GM18868 (cell line): ENCODE results near the gene IFNA5.
A peak's percentile ranks its signal among the peaks of the same experiment; 100 is the strongest.

Source experiments
- ATAC-seq: cut with Tn5 transposase; IDR thresholded peaks from one replicate; pipeline ENCODE4 v1.9.1; 2021; ENCODE audit warnings: mild to moderate bottlenecking, moderate library complexity; ENCODE audit not compliant: unreplicated experiment

Gene IFNA5

DNA sequence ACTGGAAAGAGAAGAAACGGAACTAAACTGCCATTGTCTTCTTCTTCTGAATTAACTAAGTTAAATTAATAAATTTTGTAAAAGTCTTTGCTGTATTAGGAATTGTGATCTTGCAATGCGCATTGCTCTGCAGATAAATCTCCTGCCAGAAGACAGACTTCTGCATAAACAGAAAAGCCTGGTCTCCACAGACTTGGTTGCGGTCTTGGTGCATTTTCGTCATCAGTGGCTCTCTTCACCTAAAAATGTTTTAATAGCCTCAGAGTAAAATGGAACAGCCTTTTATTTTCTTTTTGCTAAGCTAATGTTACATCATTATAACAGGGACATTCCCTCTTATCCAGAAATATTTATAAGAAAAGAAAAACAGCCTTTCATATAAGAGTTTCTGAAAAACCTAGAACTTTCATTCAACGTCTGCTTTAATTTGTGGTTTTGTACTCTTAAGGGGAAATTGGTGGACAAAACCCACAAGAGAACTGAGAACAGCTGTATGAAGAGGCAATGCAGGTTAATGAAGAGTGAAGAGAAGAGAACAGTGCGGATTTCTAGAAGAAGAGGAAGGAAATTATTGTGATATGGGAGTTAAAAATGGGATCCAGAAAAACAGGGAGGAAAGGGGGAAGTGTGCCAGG, 10.1 kb downstream of the IFNA5 start:
- peak; percentile 87 for ATAC-seq

DNA sequence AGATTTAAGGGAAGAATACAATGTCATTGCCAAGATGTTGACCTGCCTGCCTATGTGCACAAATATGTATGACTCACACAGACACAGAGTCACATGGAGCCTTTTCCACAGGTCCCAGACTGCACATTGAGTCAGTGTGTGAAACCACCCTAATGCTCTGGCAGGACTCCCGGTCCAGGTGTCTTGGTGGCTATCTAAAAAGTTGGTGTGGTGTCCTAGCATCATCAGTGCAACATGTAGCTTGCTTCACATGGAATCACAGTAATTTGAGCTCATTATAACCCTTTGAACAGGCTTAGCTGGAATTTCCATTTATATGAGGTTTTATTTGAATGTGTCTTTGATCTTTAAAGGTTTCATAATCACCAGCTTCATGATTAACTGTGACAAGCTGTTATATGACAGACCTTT, 10.7 kb downstream of the IFNA5 start:
- ATAC-seq, result peak; percentile 65

DNA sequence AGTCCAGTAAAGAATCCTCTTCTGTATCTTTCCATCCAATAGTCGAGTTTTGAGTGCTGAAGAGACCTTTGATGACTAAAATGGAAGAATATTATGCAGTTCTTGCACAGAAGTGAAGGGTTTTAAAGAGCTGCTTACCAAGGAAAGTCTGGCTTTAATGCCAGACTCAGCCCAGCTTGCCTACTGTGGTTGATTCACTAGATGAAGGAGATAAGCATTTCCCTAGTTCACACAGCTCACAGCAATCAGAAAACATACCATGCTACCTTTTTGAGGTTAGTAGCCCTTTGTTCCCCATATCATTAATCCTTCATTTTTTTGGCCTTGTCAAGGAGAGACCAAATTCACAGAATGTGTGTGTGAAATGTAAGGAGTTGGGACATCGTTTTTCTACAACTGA, 15.3 kb downstream of the IFNA5 start:
- ATAC-seq, result no peak

DNA sequence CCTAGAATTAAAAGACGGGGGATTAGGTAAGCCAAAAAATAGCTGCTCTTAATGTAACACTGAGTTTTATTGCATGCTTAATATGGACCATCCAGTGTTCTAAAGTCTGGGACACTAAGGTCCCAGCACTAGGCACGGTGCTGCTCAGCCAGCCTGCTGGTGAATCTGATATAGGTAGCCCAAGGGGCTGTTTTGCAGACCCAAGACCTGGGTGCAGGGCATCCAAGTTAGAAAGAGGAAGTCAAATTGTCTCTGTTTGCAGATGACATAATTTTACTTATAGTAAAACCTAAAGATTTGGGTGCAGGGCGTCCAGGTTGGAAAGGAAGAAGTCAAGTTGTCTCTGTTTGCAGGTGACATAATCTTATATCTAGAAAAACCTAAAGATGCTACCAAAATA, 17.8 kb downstream of the IFNA5 start:
- ATAC-seq, result peak; percentile 40

DNA sequence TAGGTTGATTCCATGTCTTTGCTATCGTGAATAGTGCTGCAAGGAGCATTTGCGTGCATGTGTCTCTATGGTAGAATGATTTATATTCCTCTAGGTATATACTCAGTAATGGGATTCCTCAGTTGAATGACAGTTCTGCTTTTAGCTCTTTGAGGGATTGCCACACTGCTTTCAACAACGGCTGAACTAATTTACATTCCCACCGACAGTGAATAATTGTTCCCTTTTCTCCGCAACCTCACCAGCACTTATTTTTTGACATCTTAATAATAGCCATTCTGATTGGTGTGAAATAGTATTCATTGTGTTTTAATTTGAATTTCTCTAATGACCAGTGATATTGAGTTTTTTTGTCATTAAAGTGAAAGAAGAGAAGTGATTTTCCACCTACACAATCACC, 18.5 kb downstream of the IFNA5 start:
- ATAC-seq, result no peak

DNA sequence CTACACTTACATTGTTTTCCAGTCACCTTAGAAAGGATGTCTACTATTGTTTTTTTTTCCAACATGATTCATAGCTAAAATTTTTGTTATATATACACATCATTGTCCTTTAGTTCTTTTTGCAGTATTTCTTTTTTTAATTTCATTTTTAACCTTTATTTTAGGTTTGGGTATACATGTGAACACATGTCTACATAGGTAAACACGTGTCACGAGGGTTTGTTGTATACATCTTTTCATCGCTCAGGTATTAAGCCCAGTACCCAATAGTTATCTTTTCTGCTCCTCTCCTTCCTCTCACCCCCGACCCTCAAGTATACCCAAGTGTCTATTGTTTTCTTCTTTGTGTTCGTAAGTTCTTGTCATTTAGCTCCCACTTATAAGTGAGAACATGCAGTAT, 19.0 kb downstream of the IFNA5 start:
- no peak for ATAC-seq

DNA sequence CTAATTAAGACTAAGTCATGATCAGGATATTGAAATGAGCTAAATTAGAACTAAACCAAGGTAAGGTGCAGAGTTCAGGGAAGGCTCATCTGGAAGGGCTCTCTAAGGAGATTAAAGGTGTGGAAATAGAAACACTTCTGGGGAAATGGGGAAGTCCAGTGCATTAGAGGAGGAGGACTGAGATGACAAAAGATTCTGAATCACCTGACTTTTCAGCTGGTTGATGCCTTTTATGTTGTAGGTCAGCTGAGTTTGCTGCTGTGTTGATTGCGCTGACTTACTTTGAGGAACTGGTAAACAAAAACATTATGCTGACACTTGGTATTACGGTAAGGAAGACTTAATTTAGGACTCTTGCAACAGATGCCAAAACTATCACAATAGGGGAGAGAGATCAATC, 23.8 kb downstream of the IFNA5 start:
- no peak for ATAC-seq

DNA sequence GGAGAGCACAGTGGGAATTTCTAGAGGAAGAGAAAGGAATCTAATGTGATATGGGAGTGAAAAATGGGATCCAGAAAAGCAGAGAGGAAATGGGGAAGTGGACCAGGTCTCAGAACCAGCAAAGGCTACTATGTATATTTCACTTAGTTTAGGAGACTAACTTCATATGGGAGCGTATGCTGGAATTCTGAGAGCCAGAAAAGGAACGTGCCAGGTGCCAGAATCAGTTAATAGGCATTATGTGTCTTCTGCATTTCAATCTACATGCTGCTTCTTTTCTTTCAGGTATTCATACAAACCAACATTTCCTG, 36.8 kb downstream of the IFNA5 start:
- no peak for ATAC-seq

DNA sequence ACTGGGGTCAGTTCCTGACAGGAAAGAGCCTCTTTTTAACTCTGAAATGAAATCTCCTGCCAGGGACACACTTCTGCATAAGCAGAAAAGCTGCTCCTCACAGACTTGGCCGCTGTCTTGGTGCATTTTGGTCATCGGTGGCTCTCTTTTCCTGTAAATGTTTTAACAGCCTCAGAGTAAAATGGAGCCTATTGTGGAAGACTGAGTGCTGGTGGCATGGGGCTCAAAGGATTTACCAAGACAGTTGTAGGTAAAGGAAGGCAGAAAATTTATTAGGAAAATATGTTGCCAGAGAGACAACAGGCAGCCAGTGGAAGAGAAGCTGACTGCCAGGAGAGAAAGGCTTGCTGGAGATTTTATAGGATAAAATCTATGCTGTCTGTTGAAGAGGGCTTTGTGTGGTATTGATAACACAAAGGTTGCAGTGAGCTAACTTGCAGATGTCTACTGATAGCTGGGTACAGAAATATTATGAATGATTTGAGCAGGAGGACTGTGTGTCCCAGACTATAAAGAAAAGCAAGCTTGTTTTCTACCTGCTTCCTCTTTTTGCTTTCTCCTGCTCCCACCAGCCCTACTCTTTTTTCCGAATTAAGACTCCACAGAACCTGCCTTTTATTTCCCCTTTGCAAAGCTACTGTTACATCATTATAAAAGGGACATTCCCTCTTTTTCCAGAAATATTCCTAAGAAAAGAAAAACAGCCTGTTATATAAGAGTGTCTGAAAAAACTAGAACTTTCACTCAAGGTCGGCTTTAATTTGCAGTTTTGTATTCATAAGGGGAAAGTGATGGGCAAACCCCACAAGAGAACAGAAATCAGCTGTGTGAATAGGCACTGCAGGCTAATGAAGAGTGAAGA, 37.4 kb downstream of the IFNA5 start:
- peak; percentile 82 for ATAC-seq

DNA sequence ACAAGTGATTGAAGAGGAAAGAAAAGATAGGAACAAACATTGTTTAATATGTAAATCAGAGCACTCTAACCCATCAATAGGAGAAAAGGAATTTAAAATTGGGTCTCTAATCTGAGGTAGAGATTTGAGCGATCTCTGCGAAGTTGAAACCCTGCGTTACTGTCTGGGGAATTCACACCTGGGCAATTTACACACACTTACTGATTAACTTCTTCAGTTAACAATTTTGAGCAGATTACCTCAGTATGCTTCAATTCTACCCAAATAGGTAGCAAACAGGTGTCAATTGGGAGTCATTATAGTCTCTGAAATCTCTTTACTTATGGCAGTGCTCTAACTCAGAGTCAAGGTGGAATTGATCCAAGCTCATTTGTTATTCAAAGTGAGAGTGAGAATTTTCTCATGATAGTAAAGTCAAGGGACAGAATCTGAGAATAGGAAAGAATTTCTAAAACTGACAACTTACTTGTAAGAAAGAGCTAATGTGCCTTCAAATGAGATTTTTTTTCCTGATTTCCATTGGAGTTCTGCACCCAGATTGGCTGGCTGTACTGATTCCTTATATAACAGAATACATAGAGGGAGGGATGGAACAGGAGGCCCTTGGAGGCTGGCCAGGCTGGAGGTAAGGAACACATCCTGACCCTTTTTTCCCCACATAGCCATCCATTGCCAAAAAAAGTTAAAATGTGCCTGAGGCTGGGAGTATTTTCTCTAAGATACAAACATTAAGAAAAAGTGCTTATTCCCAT, 38.2 kb downstream of the IFNA5 start:
- ATAC-seq, result no peak

DNA sequence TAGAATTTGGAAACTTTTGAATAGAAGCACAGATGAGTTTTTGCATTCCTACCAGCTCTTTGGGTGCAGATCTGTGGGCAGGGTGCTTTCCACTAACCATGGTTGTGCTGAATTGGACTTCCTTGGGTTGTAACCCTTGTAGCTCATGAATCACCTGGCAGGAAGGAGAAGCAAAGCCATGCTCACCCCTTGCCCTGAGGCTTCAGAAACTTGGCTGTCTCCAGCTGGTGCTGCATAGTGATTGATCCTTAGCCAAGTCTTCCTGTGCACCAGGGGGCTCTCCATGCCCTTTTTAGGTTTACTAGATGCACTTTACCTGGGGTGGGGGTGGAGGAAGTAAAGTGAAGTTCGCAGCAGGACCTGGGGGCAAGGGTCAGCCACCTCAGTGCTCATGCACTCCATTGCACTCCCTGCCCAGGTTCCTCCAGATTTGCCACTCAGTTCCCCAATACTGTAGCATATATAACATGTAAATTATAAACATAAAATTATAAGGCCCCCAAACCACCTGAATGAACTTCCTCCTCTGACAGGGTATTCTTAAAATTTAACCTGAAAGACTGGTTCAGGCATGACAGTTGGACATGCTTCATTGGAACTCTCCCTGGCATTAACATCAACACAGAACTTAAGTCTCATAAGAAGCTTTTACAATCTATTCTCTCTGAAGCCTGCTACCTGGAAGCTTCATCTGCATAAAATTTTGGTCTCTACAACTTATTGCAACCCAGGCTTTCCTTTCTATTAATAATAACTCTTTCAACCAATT, 39.5 kb downstream of the IFNA5 start:
- peak; percentile 51 for ATAC-seq

DNA sequence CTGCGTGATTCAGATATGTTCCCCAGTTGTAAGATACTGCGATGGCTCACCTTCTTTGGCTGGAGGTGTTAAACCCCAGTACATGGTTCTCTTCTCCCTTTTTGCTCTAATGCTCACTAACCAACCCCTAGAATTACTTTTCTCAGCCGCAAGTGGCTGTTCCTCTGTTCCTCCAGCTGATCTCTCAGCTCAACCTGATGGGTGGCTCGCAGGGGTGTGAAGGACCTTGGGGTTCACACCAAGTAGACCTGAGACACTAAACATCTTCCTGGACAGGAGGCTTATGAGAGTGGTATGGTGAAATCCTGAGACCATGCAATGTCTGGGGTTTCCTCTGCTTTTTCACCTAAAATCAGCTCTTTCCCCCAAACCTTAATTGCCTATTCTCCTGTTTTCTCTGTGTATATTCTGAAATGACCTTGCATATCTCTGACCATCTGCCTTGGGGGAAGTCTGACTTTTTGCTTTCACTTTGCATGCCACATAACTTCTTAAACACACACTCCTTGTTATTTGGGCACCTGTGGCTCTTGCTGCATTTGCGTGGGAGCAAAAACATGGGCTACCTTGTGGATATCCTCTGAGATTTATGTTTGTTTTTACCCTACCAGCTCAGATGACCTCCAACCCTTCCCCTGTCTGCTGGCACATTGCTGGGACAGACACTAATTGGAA, 49.4 kb downstream of the IFNA5 start:
- no peak for ATAC-seq
